GM21360 (cell line): ENCODE measurements around the gene KLK7.
"Not testable (repeated sequence)": the region's sequence is repeated elsewhere in the genome, so short reads cannot be mapped to it uniquely, and the experiment has no call there.

Source experiments
- ATAC-seq: cut with Tn5 transposase; IDR thresholded peaks from one replicate; pipeline ENCODE4 v1.9.1; 2021; ENCODE audit warnings: mild to moderate bottlenecking, moderate library complexity; ENCODE audit not compliant: unreplicated experiment

KLK7 gene

DNA sequence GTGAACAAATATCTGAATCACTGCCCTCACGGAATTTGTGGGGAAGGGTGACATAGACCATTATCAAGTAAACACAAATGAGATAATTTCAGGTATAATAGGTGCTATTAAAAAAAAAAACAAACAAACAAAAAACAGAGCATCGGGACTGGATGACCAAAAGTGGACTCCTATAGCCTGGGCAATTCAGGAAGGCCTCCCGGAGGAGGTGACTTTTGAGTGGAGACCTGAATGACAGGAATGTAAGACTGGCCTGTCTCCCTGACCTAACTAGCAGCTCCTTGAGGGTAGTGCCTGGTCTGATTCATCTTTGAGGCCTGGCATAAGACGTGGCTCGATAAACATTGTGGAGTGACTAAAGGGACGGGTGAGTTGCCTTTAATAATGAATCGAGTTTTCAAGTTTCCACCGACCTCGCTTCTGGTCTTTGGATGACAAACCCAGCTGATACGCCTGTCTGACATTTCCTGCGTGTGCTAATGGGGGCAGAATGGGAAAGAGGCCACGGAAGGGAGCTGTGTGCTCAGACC is 29.0 kb upstream of the KLK7 start:
- ATAC-seq, result no peak

DNA sequence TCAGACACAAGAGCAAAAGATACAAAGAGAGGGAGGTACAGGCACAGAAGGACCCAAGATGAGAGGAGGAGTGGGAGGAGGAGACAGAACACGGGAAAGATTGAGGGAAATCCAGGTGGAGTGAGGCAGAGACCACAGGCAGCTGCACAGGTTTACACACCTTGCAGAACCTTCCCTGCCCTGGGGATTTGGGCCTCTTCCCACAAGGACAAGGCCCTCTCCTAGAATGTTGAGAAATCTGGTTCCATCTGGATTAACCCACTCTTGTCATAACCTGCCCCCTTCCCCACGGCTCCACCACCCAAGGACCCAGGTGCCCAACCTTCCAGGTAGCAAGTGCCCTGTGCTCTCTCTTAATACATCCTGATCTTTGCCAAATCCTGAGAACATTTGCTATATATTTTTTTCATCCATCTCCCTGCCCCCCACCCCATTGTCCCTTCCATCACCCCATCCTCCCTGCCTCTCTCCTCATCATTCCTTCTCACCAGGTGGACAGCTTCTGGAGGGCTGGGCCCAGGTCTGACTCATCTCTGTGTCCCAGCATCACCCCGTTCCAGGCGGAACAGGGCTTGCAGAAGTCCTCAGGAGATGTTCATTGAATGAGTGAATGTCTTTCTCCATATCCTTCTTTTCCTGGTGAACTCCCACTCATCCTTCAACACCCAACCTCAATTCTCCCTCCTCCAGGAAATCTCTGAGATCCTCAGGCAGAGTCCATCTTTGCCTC is 26.5 kb upstream of the KLK7 start:
- ATAC-seq, result no peak

DNA sequence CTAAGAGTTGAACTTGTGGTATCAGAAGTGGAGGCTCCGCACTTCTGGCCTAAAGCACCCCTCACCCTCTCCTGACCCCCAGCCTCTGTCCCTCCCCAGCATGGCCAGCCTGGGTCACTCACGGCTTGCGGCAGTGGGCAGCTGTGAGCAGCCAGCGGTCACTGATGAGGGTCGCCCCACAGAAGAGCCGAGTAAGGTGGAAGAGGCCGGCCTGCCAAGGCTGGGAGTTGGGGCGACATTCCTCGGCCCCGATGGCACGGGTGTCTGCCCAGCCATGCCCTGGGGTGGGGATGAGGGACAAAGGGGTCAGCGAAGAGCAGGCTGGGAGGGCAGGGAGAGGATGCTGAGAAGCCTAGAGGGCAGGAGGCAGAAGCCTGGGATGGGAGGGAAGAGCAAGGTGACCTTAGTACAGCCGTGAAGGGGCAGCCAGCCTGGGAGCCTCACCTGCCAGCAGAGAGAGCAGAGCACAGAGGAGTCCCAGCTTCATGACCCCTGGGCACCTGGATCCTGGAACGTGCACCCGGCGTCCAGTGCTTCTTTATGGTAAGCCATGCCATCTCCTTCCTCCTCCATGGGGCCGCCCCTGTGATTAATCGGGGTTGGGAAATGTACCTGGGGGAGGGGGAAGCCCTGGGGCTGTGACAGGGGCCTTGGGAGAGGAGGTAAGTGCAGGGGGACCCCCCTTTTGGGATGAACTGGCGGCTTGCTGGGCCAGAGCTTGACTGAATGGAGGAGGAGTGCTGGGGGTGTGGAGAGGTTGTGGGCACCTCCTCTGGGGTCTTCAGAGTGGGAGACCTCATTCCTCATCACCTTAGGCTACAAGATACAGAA is 25.6 kb upstream of the KLK7 start:
- no peak for ATAC-seq

DNA sequence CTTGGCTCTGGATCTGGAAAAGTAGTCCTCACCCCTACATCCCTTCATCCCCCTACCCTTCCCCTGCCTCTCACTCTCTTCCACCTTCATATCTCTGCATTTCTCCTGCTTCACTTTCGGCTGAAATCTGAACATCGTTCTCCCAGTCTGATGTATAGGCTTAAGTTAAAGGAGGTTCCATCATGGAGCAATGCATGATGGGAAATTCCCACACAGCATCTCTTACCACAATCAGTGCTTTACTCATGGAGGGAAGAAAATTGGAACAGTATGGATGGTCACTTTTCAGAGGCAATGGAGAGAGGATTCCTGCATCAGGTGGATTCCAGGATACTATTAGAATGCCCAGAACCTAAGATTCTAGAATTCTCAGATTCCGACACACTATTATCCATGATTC is 23.8 kb upstream of the KLK7 start:
- no peak for ATAC-seq

DNA sequence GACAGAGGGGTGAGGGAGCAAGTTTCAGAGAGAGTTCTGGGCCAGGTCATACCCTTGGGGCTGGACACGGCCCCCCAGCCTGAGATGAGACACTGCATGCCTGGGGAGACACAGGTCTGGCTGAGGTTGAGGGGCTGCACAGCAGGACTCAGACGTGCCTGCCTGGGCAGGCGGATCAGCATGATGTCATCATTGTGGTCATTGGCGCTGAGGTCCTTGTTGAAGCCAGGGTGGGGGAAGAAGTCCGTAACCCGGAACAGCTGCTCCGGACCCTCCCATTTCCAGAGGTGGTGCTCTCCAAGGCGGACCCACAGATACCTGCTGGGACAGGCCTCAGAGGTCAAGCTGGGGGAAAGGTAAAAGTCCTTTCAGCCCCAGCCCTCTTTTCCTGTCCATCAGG is 22.7 kb upstream of the KLK7 start:
- ATAC-seq, result no peak

- ATAC-seq, result no peak
Observed at GRCh38 chr19:51005248-51005647, 21.5 kb upstream of the KLK7 start.

DNA sequence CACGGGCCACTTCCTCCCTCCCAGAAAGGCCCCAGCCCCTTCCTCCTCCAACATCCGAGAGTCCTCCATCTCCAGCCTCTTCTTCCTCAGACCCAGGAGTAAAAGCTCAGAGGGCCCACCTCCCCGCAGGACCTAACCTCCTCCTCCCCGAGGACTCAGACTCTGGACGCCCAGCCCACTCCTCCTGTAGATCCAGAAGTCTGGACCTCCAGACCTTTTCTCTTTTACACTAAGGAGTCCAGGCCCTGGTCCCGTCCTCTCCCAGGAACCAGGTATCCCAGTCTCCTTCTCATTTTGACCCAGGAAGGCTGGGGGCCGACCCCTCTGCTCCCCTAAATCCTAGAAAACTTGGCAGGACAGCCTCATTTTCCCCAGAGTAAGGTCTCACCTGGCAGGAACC is 19.6 kb upstream of the KLK7 start:
- no peak for ATAC-seq

DNA sequence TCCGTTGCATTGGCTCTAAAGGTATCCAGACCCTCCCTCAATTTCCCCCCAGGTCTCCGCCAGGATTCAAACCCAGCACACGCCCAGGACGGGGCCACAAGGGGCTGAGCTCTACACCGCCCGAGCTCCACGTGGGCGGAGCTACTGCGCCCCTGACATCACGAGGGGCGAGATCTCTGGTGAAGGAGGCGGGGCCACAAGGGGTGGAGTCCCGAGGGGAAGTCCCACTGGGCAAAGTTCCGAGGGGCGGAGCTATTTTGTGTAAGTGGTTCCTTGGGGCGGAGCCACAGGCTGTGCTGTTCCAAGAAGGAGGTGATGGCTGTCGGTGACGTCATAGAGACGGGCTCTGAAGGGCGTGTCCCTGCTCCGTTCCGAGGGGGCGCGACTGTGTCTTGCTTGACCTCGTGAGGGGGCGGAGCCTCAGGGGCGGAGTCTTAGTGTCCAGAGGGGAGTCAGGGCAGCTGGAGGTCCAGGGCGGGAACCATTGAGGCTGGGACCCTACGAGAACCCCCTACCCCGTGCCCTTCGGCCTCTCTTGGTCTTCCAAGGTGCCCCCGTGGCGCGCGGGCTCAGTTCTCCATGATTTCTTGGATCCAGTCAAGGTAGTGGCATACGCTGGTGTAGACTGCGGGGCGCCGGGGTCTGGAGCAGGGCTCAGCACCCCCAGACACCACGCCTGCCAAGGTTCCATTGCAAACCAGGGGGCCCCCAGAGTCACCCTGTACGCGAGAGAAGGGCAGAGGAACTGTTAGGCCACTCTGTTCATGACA is 19.0 kb upstream of the KLK7 start:
- no peak for ATAC-seq

- ATAC-seq, result no peak
Observed at GRCh38 chr19:51002089-51002532, 18.4 kb upstream of the KLK7 start.

DNA sequence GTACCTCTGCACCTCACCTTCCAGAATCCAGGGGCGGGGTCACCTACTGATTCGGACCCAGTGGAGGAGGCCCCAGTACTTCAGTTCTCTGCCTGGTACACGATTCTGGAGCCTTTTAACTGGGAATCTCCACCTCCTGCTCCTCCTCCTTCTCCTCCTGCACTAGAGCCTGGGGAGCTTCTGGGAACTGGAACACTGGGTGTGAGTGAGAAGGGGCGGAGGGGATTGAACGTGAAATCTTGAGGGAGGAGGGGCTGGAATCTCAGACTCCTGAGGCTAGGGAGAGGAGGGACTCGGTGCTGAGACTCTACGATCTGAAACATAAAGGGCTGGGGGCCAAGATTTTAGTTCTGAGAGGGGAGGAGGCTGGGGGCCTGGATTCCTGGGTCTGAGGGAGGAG is 17.8 kb upstream of the KLK7 start, which contains the start of gene KLK8:
KLK8 (minus strand) TSS at position 90 of the 400 bp plus-strand sequence. CDS start 437 bp downstream, outside the sequence.
- no peak for ATAC-seq

- no peak for ATAC-seq
Observed at GRCh38 chr19:51000981-51001380, 17.3 kb upstream of the KLK7 start.

DNA sequence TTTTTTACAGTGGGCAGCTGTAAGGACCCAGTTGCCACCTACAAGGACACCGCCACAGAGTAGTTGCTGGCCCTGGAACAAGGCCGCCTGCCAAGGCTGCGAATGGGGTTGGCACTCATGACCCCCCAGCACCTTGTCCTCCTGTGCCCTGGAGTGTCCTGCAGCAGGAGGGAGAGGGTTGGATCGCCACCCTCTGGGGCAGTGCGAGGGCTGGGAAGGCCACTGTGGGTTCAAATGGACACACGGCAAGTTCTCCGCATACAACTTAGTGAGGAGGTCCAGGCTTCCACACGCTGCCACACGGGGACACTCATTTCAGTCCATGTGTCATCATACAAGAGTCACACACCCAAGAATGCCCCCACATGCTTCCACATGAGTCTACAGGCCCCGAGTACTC is 16.7 kb upstream of the KLK7 start:
- no peak for ATAC-seq

- ATAC-seq, result no peak
Observed at GRCh38 chr19:50998686-50999085, 15.0 kb upstream of the KLK7 start.

- no peak for ATAC-seq
Observed at GRCh38 chr19:50998061-50998460, 14.3 kb upstream of the KLK7 start.

DNA sequence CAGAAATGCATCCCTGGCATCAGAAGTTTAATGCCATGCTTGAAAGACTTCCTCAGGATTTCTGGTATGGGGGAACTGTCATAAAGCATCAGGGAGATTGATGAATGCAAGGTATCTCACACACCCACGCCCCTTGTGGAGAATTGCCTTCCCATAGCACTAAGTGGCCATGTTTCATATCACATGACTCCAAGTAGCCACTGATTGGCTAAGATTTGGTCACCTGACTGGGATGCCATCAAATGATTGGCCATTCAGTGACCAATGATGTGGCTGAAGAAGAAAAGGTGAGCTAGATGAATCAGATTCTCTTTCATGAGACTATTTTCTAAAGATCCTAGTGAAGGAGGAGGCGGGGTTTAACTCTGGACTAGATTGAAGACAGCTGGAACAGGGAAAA is 10.4 kb upstream of the KLK7 start:
- ATAC-seq, result no peak

- ATAC-seq, result no peak
Observed at GRCh38 chr19:50992666-50993035, 8.9 kb upstream of the KLK7 start.

DNA sequence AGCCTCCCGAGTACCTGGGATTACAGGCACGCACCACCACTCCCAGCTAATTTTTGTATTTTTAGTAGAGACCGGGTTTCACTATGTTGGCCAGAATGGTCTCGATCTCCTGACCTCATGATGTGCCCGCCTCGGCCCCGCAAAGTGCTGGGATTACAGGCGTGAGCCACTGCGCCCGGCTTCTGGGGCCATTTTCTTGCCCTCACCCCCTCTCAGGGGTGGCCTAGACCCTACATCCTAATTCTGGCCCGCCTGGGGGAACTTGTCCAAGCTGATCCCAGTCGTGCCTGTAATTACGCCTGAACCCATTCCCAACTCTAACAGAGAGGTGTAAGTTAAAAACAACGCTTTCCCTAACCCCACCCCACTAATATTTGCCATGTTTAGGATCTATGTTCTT is 699 bp upstream of the KLK7 start:
- not testable (repeated sequence) for ATAC-seq

GRCh38 chr19:50982186-50982585 is 1.5 kb downstream of the KLK7 start:
- ATAC-seq, result no peak

DNA sequence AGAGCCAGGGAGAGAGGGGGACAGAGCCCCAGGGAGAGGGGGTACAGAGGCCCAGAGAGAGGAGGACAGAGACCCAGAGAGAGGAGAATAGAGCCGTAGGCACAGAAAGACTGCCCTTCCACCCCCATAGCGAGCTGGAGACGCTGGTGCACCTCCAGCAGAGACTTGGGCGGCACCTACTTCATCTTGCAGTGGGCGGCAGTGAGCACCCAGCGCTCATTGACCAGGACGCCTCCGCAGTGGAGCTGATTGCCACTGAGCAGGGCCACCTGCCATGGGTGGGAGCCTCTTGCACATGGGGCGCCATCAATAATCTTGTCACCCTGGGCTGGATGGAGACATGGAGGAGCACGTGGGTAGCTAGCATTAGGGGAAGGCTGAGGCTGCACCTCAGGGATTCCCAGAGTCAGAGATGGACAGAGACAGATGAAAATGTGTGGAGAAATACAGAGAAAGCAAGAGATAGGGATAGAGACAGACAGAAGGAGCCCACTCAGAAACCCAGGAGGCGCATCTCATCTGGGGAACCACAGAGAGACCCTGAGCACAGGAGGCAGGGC is 2.0 kb downstream of the KLK7 start:
- ATAC-seq, result no peak

DNA sequence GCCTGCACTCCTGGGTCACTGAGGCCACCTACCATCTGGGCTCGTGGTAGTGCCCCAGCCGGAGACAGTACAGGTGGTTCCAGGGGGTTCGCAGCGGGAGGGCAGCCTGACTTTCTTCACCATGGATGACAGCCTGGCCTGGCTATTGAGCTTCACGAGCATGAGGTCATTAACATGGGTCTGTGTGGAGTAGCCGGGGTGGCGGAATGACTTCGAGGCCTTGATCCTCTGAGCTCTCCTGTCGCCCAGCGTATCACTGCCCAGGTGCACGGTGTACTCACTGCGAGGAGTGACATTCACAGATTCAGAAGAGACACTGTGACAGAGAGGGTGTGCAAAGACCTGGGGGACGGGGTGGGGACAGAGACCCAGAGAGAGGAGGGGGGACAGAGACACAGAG is 3.5 kb downstream of the KLK7 start:
- ATAC-seq, result no peak

GRCh38 chr19:50979758-50980157 is 4.0 kb downstream of the KLK7 start:
- ATAC-seq, result no peak
